ENCODE data around the gene CPEB3.
A peak's percentile ranks its signal among the peaks of the same experiment; 100 is the strongest.
"Not testable (repeated sequence)": the region's sequence is repeated elsewhere in the genome, so short reads cannot be mapped to it uniquely, and the experiment has no call there.

The CPEB3 gene

DNA sequence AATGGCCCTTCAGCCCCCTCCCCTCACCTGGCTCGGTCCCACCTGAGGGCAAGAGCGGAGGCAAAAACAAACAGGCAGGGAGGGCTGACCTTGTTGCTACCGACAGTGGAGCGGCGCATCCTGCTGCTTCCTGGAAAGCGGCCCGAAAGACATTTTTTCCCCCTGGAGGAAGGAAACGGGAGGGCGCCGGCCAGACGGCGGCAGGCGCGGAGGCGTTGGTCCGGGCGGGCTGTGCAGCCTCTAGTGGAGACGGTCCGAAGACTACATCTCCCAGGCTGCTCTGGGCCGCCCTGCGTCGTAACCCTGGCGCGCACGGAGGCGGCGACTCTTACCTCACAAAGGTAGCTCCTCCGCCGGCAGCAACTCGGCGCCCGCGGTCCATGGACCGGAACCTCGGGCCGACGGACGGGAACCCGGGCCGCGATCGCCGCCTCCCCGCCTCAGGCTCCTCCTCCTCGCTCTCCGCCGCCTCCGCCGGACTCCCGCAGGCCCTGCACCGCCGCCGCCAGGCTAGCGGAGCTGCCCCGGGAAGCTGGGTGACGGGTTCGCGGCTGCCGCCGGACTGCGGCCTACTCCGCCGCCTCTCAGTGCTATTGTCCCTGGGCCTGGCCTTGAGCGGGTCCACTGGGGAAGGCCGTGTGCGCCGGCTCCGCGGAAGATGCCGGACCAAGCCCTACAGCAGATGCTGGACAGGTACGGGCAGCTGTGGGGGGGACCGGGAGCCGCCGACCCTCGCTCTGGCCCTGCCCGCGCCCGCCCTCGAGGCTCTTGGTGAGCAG, at the start of gene CPEB3, which contains the start of gene MARCHF5:
TSS of gene CPEB3 (minus strand) at position 242 of the 779 bp plus-strand sequence. CDS start 50,728 bp downstream, outside the sequence.
TSS of gene MARCHF5 (plus strand) at position 331 of the 779 bp plus-strand sequence. CDS start at position 659, 328 bp downstream.
- peak; percentile 79 for DNase-seq

DNA sequence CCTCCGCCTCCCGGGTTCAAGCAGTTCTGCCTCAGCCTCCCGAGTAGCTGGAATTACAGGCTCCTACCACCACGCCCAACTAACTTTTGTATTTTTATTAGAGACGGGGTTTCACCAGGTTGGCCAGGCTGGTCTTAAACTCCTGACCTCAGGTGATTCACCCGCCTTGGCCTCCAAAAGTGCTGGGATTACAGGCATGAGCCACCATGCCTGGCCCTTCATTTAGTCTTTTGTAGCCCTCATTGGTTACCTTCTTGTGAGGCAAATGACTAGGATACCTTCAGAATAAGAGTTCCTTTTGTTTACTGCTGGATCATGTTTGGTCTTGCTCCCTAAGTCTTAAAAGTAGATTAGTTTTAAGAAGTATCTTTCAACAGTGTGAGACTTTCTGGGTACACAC, 39.0 kb upstream of the CPEB3 start:
- DNase-seq, result not testable (repeated sequence)

DNA sequence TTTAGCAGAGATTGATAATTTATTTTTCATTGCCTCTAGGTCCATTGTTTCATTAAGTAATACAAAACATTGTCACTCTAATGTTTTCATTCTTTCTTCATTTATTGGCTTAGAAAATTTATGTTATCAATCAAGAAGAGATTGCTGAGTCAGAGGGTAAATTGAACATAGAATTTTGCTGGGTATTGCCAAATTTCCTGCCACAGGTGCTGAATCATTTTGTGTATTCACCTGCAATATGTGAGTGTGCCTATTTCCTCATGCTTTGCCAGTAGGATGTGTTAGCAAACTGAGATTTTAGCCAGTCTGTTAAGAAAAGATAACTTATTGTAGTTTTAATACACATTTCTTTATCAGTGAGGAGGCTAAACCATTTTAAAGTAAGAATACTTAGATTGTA, 38.1 kb upstream of the CPEB3 start:
- DNase-seq, result no peak

DNA sequence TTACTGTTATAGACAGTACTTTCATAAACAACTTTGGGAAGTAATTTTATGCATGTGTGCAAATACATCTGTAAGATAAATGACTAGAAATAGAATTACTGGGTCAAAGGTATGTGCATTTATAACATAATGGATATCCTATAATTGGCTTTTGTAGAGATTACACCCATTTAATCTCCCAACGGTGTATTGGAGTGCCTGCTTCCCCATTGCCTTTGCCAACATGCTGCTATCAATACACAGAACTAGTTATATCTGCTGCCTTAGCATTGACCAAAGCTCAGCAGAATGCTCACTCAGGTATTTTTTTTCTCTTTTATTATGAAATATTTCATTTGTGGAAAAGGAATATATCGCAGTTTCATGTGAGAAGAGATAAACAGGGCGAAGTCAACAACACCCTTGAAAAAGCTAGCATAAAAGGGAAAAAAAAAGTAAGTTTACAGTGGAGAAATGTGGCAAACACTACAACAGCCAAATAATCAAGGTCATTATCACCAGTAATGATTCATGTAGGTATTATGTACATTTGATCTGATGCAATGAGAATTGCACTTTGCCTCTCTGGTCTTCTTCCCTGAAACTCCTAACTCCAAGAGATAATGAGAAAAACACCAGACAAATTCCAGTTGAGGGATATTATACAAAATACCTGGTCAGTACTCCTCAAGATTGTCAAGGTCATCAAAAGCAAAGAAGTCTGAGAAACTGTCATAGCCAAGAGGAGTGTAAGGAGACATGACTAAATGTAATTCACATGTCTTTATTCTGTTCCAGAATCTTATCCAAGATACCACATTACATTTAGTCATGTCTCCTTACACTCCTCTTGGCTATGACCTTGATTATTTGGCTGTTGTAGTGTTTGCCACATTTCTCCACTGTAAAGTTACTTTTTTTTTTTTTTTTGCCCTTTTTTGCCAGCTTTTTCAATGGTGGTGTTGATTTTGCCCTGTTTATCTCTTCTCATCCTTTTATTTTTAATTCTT, 36.9 kb upstream of the CPEB3 start:
- no peak for DNase-seq

DNA sequence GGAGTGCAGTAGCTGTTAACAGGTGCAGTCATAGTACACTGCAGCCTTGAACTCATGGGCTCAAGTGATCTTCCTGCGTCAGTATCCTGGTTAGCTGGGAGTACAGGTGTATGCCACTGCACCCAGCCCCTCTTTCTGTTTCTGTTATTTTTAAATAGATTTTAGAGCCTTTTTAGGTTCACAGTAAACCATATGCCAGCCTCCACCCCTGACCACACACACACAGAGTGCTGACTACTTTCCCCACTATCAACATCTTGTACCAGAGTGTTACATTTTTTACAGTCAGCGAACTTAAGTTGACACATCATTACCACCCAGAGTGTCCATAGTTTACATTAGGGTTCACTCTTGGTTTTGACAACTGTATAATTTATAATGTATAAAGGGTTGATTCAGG, 32.2 kb upstream of the CPEB3 start:
- DNase-seq, result no peak

DNA sequence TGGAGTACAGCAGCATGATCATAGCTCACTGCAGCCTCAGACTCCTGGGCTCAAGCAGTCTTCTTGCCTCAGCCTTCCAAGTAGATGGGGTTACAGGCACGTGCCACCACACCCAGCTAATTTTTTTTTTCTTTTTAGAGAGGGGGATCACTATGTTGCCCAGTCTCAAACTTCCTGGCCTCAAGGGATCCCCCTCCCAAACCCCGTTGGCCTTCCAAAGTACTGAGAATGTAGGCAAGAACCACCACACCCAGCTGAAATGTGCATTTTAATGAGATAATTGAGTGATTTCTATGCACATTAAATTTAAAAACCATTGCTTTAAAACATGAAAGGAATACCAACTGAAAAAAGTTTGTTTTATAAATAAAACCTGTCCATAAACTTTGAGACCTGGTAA, 25.7 kb upstream of the CPEB3 start:
- DNase-seq, result no peak

DNA sequence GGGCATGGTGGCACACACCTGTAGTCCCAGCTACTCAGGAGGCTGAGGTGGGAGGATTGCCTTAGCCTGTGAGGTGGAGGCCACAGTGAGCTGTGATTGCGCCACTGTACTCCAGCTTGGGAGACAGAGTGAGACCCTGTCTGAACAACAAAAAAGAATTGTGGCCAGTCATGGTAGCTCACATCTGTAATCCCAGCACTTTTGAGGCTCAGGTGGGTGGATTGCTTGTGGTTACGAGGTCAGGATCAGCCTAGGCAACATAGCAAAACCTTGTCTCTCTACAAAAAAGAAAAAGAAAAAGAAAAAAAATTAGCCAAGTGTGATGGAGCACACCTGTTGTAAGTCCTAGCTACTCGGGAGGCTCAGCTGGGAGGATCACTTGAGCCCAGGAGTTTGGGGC, 22.9 kb upstream of the CPEB3 start:
- no peak for DNase-seq

DNA sequence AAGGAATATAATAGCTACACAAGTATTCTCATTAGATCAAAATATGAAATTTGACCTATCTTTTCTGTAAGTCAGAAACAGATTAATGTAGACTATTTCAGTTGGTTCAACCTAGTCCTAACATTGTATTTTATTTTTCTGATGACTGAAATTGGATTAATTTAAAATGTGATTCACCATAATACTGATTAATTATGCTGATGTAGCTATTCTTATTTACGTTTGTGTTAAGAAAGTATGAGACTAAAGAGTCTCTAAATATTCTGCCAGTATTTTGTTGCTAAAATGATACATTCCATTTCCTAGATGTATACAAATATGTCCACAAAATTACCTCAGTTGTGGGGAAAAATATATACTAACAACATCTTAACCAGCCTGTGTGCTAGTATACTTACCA, 18.4 kb upstream of the CPEB3 start:
- DNase-seq, result no peak

DNA sequence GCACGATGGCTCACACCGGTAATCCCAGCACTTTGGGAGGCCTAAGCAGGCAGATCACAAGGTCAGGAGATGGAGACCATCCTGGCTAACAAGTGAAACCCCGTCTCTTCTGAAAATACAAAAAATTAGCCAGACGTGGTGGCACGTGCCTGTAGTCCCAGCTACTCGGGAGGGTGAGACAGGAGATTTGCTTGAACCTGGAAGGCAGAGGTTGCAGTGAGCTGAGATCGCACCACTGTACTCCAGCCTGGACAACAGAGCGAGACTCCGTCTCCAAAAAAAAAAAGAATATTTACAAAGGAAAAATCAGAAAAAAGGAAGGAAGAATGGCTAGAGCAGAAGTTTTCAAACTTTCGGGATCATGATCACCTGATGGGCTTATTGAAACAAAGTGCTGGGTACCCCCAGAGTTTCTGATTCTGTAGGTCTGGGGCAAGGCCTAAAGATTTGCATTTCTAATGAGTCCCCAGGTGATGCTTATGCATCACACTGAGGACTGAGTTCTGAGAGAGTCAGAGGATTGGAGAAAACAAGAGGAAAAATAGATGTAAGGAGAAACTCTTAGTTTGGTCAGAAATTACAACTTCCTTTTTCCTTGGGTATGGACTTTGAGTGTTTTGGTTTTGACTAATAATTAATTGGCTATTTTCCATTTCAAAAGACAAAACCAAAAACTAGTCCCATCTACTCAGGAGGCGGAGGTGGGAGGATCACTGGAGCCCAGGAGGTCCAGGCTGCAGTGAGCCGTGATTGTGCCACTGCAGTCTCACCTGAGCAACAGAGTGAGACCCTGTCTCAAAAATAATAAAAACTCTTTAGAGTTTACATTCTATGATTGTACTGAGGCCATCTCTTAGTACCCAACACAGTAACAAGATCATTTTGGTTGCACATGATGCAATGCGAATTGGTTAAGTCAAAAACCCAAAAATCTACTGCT, 14.5 kb upstream of the CPEB3 start:
- DNase-seq, result no peak

DNA sequence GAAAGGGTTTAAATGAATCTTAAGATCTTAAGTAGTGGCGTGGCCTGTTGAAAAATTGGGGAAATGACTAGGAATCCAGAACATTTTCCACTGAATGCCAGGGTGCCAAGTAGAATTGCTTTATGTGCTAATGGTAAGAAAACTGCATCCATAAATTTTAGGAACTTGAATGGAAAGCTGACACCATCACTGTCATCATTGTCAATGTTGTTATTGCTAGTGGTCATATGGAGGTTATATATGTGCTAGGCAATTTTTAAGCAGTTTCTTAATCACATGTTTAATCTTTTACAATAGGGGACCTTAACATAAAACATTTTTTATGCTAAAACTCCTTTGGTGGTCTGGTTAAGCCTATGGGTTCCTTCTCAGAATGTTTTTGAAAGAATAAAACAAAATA, 13.2 kb upstream of the CPEB3 start:
- no peak for DNase-seq

DNA sequence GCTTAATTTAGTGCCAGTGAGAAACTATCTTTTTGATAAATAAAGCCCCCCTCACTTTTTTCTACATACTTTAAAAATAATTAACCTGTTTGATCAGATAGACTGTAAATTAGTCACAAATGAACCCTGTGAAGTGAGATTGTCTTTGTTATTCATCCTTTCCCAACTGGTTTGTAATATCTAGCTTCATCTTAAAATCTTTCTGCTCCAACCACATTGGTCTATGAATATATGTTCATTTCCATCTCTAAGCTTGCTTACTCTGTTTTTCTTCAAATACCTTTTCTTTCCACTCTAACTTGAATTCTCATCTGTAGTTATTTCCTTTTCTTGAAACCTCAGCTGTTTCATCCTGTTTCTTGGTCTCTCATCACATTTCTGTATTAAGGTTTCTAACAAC, 12.2 kb upstream of the CPEB3 start:
- DNase-seq, result no peak

DNA sequence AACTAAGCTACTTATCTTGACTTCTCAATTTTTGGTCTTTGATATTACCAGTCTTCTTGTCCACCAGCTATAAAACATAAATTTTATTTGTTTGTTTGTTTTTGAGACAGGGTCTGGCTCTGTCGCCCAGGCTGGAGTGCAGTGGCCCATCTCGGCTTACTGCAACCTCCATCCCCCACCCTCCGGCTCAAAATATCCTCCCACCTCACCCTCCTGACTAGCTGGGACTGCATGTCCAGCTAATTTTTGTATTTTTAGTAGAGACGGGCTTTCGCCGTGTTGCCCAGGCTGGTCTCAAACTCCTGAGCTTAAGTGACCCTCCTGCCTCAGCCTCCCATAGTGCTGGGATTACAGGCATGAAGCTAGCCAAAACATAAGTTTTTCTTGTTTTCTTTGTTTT, 7.6 kb upstream of the CPEB3 start:
- DNase-seq, result no peak

DNA sequence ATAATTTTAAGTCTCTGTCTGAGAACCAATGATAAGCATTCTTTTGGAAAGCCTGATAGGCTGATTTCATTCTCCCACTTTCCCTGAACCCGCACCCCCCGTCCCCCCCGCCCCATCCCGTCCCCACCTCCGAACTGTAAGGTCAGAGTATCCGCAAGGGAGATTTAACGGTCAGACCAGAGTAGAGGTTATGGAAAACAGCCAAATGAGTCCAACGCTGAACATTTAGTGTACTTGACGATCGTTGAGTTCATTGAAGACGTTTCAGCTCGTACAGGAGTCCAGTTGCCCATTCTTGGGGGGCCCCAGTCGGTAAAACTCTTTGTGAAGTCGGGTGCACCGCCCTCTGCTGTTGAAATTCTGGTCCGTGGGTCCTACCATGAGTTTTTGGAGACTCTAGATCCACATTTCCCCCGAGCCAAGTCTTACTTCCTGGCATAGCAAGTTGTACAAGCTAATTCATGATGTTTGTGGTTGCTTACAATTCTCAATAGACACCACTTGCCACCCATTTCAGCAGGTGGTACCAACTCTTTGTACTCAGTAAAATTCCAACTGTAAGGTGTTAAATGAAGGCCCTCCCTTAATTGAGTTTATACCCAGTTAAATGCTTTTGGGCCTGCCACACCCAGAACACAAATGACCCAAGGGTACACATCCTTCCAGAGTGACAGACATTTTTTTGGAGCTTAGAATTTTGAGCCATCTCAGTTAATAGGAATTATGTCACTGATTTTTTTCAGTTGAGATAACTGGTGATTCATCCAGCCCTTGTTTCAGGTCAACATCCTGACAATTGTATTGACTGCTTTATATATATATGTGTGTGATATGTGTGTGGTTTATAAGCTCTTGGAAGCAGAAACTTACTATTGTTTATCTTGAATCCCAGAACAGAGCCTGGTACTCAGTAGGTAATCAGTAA, 1.3 kb upstream of the CPEB3 start:
- no peak for DNase-seq

DNA sequence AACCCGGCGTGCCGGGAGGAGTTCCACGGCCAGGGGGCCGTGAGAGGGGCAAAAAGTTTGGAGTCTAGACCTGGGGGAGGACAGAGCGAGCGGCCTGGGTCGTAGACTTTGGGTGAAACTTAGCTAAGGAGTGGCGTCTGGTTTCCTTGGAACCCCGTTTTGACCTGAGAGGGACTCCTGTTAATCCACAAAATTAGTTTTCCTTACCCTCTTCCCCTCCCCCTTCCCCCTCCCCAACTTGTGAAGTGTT, 663 bp upstream of the CPEB3 start:
- DNase-seq, result no peak

DNA sequence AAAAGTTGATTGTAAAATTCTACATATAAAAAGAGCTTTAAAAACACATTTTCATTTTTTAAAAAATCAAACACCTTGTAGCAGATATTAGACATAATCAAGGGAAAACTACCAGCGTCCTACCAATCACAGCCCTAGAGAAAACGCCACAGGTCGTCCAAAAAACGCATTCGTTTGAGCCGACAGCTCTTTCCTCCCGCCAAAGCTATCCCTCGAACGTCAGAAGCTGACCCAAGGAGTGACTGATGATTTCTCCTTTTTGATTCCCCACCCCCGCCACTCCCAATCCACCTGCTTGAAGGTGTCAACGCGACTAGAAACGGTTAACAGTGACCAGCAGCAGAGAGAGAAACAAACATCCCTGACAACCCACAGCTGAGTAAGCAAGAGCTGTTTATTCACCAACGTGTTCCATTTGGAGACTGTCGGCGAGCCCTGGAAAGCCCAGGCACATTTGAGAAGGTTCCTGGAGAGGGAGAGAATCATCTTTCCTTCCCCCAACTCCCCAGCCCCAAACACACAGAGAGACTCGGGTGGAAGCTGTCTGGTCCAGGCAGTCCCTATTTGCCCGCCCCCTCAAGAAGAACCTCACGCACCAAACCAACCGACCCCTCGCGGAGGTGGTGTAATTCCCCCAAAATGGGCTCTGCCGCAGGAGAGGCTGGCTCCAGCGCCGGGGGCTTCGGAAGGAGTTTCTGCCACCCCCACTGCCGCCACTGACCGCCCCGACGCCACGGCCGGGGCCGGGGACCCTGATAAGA, 622 bp downstream of the CPEB3 start:
- no peak for DNase-seq

DNA sequence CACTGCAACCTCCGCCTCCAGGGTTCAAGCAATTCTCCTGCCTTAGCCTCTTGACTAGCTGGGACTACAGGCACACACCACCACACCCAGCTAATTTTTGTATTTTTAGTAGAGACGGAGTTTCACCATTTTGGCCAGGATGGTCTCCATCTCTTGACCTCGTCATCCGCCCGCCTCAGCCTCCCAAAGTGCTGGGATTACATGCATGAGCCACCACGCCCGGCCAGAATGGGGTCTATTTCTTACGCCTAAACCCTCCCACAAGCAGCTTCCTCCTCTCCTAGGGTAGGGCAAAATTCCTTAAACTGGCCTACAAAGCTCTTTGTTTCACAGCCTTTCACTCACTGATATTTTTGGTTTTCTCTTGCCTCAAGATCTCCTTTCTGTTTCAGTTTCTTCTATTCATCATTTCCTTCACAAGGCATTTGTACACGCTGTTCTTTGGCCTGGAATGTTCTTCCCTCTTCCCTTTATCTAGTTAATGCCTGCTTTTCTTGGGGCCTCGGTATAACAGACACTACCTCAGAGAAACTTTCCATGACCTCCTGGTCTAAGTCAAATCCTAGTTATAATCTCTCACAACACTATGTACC, 6.7 kb downstream of the CPEB3 start:
- DNase-seq, result no peak

DNA sequence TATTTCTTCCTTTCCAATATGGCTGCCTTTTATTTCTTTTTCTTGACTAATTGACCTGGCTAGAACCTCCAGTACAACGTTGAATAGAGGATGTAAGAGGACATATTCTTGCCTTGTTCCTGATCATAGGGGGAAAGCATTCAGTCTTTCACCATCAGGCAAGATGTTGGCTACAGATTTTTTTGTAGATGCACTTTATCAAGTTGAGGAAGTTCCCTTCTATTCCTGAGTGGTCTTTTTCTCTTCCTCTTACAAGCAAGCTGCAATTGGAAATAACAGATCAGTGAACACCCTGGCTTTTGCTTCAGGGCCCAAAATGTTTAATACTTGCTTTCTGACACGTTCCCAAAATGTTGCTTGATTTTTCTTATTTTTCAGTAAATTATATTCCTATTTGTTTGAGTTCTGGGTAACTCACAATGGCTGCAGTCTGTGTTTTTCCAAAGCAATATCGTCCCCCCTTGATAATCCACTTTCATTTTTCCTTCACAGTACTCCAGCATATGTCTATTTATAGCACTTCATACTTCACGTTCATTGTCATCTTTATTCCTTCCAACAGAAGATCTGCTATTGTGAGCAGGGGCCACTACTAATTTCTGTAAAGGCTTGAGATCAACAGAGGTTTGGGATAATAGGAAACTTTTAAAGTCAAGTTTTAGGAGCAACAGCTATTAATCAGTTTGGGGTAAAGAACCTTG, 11.7 kb downstream of the CPEB3 start:
- no peak for DNase-seq

DNA sequence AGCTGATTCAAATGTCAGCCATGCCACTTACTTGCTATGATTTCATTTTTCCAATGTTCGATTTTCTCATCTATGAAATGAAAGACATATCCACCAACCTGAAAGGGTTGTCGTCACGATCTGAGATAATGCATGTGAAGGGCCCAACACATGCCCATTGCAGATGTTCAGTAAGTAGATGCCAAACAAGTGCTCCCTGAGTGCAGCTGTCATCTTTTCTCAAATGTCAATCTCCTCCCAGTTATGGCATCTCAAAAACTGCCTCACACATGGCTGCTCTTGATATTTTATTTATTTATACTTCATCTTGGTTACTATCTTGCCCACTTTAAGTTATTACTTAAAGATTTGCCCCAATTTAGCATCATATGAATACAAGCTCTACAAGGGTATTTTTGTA, 16.8 kb downstream of the CPEB3 start:
- no peak for DNase-seq

DNA sequence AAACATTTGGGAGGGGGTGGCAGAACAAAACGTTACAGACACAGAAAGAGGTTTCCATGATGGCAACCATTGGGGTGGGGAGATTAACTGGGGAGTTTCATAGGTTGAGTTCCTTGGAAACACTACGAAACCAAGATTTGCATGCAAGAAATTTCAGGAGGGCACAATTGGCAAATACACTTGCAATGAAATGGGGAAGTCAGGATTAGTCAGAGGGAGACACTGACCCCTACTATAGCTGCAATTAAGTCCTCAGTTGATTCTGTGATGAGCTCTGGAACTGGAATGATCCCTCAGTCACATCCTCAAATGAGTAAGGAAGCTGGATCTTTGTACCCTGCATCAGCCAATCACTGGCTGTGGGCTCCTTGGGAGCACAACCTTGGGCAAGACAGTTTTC, 22.1 kb downstream of the CPEB3 start:
- no peak for DNase-seq

DNA sequence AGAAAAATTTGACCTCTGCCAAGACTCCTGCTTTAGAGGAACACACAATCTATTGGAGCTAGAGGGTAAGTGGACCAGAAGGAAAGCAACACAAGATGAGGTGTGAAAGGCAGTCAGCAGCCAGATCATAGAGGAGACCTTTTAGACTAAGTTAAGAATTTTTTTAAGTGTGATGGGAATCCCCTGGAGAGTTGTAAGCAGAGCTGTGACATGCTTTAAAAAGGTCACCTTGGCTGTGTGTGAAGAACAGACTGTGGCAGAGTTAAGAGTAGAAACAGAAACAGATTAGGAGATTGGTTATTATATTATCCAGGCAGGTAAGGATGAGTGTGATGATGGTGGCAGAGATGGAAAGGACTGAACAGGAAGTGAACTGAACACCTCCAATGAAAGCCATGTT, 23.5 kb downstream of the CPEB3 start:
- DNase-seq, result no peak
